Measurements from ENCODE around the gene PROC. TPM values are rescaled to one million over a fixed set of nuclear protein-coding genes. Genes with fewer than 3 reads are reported as not detected.

Gene PROC
- total and polyA plus RNA-seq, 2 of the 8 experiments (the other 6 are each of a cell fraction or from before 2014, with no cell fraction given) = 1.5 to 1.6 TPM

DNA sequence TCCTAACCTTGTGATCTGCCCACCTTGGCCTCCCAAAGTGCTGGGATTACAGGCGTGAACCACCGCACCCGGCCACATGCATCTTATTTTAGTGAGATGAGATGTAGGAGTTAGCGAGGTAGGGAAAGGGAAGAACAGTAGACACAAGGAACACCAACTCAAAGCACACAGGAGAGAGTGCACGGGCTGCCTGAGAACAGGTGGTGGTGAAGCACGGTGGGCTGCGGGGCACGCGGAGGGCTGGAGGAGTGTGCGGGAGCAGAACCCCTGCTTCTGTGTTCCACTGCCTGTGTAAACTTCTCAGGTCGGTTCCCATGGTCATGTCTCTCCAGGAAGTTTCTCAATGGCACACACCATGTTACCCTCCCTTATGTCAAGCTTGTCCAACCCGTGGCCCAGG, 38.7 kb downstream of the PROC start:
- no peak overlapping the region; the same call in 1 of the 2 replicates for H3K27ac ChIP-seq (ENCODE audit: low read depth, low read length)
- H2BK20ac ChIP-seq (ENCODE audit: low read length) = no peak overlapping the region
- H3K56ac ChIP-seq (replicated peaks; ENCODE audit: insufficient read length, low read depth, low read length) = no peak overlapping the region
- peak overlapping the region in 1 of 2 experiments; percentile 75; a peak in 2 of 4 replicates for H3K4me2 ChIP-seq (ENCODE audit: insufficient read depth in 1 of 2, low read depth in 2 of 2, low read length in 2 of 2)
- H3K79me1 ChIP-seq (ENCODE audit: low read depth, low read length) = no peaks in the 10 kb centered on the region; the same call in 1 of the 2 replicates
- no peak overlapping the region for H2BK15ac ChIP-seq (ENCODE audit: low read length)
- TF ChIP-seq SP2 (IDR thresholded peaks at IDR 0.05; ENCODE audit: low read length) (no peak), SAP30 (IDR thresholded peaks at IDR 0.05; ENCODE audit: insufficient read depth, insufficient replicate concordance, low read length) (no peak), SUZ12 (IDR thresholded peaks at IDR 0.05; ENCODE audit: low read length) (no peak), CTBP2 (IDR thresholded peaks at IDR 0.05; ENCODE audit: borderline replicate concordance, insufficient read depth, insufficient read length, low read length) (no peak), EGR1 (IDR thresholded peaks at IDR 0.05; ENCODE audit: borderline replicate concordance, low read depth, low read length) (no peak), SIN3A (conservative IDR thresholded peaks at IDR 0.05 in 1 of 2, IDR thresholded peaks at IDR 0.05 in 1 of 2; ENCODE audit: low read depth in 1 of 2, low read length in 2 of 2) (no peak), POU5F1 (IDR thresholded peaks at IDR 0.05; ENCODE audit: low read depth, low read length) (no peak), RNF2 (IDR thresholded peaks at IDR 0.05; ENCODE audit: borderline replicate concordance, low read depth, low read length, missing control alignments, poor library complexity, severe bottlenecking) (no peak)
- H2BK120ac ChIP-seq (replicated peaks; ENCODE audit: low read depth, low read length) = no peak overlapping the region
- ChIA-PET POLR2A (ENCODE audit: partially characterized antibody) (no interaction called here), CTCF (ENCODE audit: partially characterized antibody) (interaction anchor here (0.7 to 6.2 kb wide), 5 partner anchors 11 to 131 kb away, joined by 3 to 60 read pairs (median 13); no protein-coding TSS in a partner anchor)
- no peaks in the 10 kb centered on the region for H3K9me3 ChIP-seq (ENCODE audit: insufficient read depth in 2 of 2, low read depth in 1 of 2, low read length in 1 of 2)
- FAIRE-seq = no peak
- H2BK12ac ChIP-seq (ENCODE audit: low read depth, low read length) = peak overlapping the region; percentile 97
- peak overlapping the region; percentile 54 for H3K14ac ChIP-seq (ENCODE audit: insufficient read length)
- no peaks in the 10 kb centered on the region for H4K20me1 ChIP-seq (replicated peaks in 1 of 2; ENCODE audit: control insufficient read depth in 1 of 2, insufficient read depth in 2 of 2, low read length in 2 of 2)
- no peak for DNase-seq (ENCODE audit: low read depth in 1 of 2, low spot score in 2 of 2)
- H3K4me1 ChIP-seq (replicated peaks in 1 of 4; ENCODE audit: control insufficient read depth in 3 of 4, insufficient read depth in 4 of 4, low read length in 3 of 4) = peaks cover 5 to 15% (median 12%) of the 10 kb centered on the region in 4 experiments
- H3K4ac ChIP-seq (replicated peaks; ENCODE audit: insufficient read length, low read depth, low read length) = no peak overlapping the region
- no peak overlapping the region for H4K8ac ChIP-seq (ENCODE audit: extremely low read depth, insufficient read depth, low read length)
- H2AFZ ChIP-seq (ENCODE audit: low read length) = no peak overlapping the region
- peak overlapping the region; percentile 54 for H4K5ac ChIP-seq (ENCODE audit: insufficient read length, low read depth, low read length)
- peak overlapping the region; percentile 63; the same call in 1 of the 2 replicates for H2BK5ac ChIP-seq (ENCODE audit: low read depth, low read length)
- H3K27me3 ChIP-seq (replicated peaks in 1 of 4; ENCODE audit: control insufficient read depth in 3 of 4, extremely low read depth in 1 of 4, insufficient read depth in 3 of 4, low read length in 3 of 4) = no peaks in the 10 kb centered on the region
- no peak overlapping the region for H3K23ac ChIP-seq (ENCODE audit: insufficient read length)
- peaks cover 2% of the 10 kb centered on the region; the same call in 1 of the 2 replicates for H3K23me2 ChIP-seq (ENCODE audit: low read depth, low read length)
- H3K4me3 ChIP-seq (ENCODE audit: extremely low read depth in 1 of 4, insufficient read depth in 2 of 4, low read depth in 3 of 4, low read length in 4 of 4) = no peak overlapping the region
- H3K9ac ChIP-seq (replicated peaks in 1 of 4; ENCODE audit: extremely low read depth in 1 of 4, low read depth in 3 of 4, low read length in 3 of 4) = no peak overlapping the region; a peak in 1 of 7 replicates
- H4K91ac ChIP-seq (replicated peaks; ENCODE audit: insufficient read length, low read length) = peak overlapping the region; percentile 14
- peak overlapping the region; percentile 75; the same call in 1 of the 2 replicates for H3K18ac ChIP-seq (ENCODE audit: extremely low read depth, low read length)
- 0 out of 2 replicates have a peak overlapping the region, but pooled peaks have one; percentile 30 for H2AK5ac ChIP-seq (ENCODE audit: low read depth, low read length)
- 84% methylated on average over 12 of the region's 12 CpGs; no CpG with 5 or more reads in 1 of the 2 experiments for WGBS, 2 experiments (ENCODE audit: extremely low coverage in 1 of 2, insufficient coverage in 1 of 2, insufficient read length in 1 of 2, insufficient replicate concordance in 2 of 2, low coverage in 1 of 2, low lambda C conversion rate in 2 of 2, missing lambda C conversion rate in 1 of 2)
- no peaks in the 10 kb centered on the region for H3K36me3 ChIP-seq (ENCODE audit: control insufficient read depth in 2 of 4, insufficient read depth in 4 of 4, low read length in 3 of 4)
- H3K79me2 ChIP-seq (ENCODE audit: control insufficient read depth in 1 of 2, insufficient read depth in 2 of 2, low read length in 2 of 2) = no peaks in the 10 kb centered on the region
